Fibroblast of lung (primary cell): ENCODE data around the gene ZEB2. TPM values are rescaled to one million over a fixed set of nuclear protein-coding genes. Genes with fewer than 3 reads are reported as not detected.
A peak's percentile ranks its signal among the peaks of the same experiment; 100 is the strongest.

ENCODE experiments used
- DNase-seq, 2 donors: peaks; one replicate each; pipeline versions ENCODE4 v3.0.0 to v3.0.0-alpha.2; 2010; ENCODE audit warnings: low read depth in 2 of 2
- H2AFZ ChIP-seq: 2 replicates; pipeline ENCODE4 v1.5.1; 2012; ENCODE audit warnings: low read length, control low read depth, inconsistent platforms
- H3K27ac ChIP-seq: 2 replicates; pipeline ENCODE4 v1.5.1; 2011; ENCODE audit warnings: low read length, control low read depth; ENCODE audit not compliant: insufficient read depth
- H3K27me3 ChIP-seq: 2 replicates; pipeline ENCODE4 v1.5.1; 2011; ENCODE audit warnings: mild to moderate bottlenecking, low read length; ENCODE audit not compliant: control insufficient read depth, insufficient read depth
- H3K36me3 ChIP-seq: 2 replicates; pipeline ENCODE4 v1.5.1; 2011; ENCODE audit warnings: low read length; ENCODE audit not compliant: control insufficient read depth, insufficient read depth
- H3K4me1 ChIP-seq: 2 replicates; pipeline ENCODE4 v1.5.1; 2011; ENCODE audit warnings: low read length; ENCODE audit not compliant: control insufficient read depth, insufficient read depth; ENCODE audit errors: extremely low read depth
- H3K4me2 ChIP-seq: 2 replicates; pipeline ENCODE4 v1.5.1; 2011; ENCODE audit warnings: low read length, control low read depth; ENCODE audit not compliant: insufficient read depth; ENCODE audit errors: extremely low read depth
- H3K4me3 ChIP-seq, 4 experiments: fragments of 200-600 bp in 1 of 4; sonication (generic) in 1 of 4; replicated peaks in 1 of 4; 2 replicates each; pipeline ENCODE4 v1.5.1; 2011 to 2016; ENCODE audit warnings: low read length in 4 of 4, low read depth in 3 of 4, mild to moderate bottlenecking in 3 of 4, control low read depth in 2 of 4, inconsistent platforms in 1 of 4, mixed read lengths in 1 of 4; ENCODE audit not compliant: insufficient read depth in 1 of 4; ENCODE audit errors: control extremely low read depth in 1 of 4
- H3K79me2 ChIP-seq: 2 replicates; pipeline ENCODE4 v1.5.1; 2012; ENCODE audit warnings: mild to moderate bottlenecking, low read length, inconsistent platforms; ENCODE audit not compliant: control insufficient read depth, insufficient read depth
- H3K9ac ChIP-seq: 2 replicates; pipeline ENCODE4 v1.5.1; 2011; ENCODE audit warnings: mild to moderate bottlenecking, low read length, control low read depth; ENCODE audit not compliant: insufficient read depth
- H3K9me3 ChIP-seq: 2 replicates; pipeline ENCODE4 v1.5.1; 2012; ENCODE audit warnings: low read depth, low read length; ENCODE audit not compliant: control insufficient read depth, insufficient read depth
- H4K20me1 ChIP-seq: 2 replicates; pipeline ENCODE4 v1.5.1; 2011; ENCODE audit warnings: low read length; ENCODE audit not compliant: control insufficient read depth, insufficient read depth; ENCODE audit errors: extremely low read depth
- EZH2 ChIP-seq: IDR thresholded peaks from 2 replicates; pipeline ENCODE4 v1.5.1; 2012; ENCODE audit warnings: low read length, control low read depth, mild to moderate bottlenecking; ENCODE audit errors: missing control alignments
- polyA plus RNA-seq, 2 donors: library from polyadenylated mRNA; depleted of rRNA in 1 of 2; stranded (reverse) in 1 of 2; unstranded in 1 of 2; fragments of >200 nt; gene quantifications; 2 replicates each; pipeline ENCODE4 v1.2.1, GENCODE V29; 2011 to 2012; ENCODE audit warnings: missing spikeins in 1 of 2
- total RNA-seq: library from RNA; depleted of rRNA; stranded (reverse); fragments of >200 nt; gene quantifications from 2 replicates; pipeline ENCODE4 v1.2.1, GENCODE V29; 2014
- TF ChIP-seq, protein P1 (sequence below), 2 donors: IDR thresholded peaks in 1 of 2; conservative IDR thresholded peaks in 1 of 2; 1 replicate in 1 of 2; 2 replicates in 1 of 2; pipeline ENCODE4 v1.5.1; 2011 to 2012; ENCODE audit warnings: low read length in 2 of 2, control low read depth in 1 of 2, inconsistent platforms in 1 of 2, low read depth in 1 of 2, mild to moderate bottlenecking in 1 of 2

Gene ZEB2
- total and polyA plus RNA-seq, 2 donors (not counting 1 experiment from before 2014, with no cell fraction given): 91.0 to 130 TPM

- Histone ChIP-seq H4K20me1 (no peaks in the 10 kb centered on the region), H3K36me3 (peaks cover 3% of the 10 kb centered on the region)
These were observed 49.1 kb downstream of the ZEB2 start for GRCh38 chr2:144470816-144471215.

DNA sequence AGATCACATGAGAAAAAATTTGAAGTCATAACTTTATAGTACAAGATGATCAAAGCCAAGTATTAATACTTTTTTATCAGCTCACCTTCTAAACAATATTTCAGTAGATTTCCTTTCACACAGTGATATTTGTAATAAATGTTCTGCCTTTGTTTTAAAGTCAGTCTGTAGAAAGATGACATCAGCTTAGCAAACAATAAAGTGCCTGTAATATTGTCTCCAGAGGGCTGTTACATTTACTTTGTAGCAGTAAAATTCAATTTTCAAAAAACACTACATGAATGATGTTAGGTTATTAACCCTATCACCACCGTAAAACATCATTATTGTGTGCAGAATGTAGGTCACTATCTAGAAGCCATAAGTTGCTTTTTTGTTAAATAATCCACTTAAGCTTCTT lies 49.6 kb downstream of the ZEB2 start:
- Histone ChIP-seq H3K36me3 (peaks cover 3% of the 10 kb centered on the region), H2AFZ (no peak overlapping the region), H3K27me3 (no peaks in the 10 kb centered on the region), H3K4me1 (peaks cover 7% of the 10 kb centered on the region), H3K4me2 (no peak overlapping the region), H3K27ac (no peak overlapping the region), H3K9ac (no peak overlapping the region), H3K9me3 (no peaks in the 10 kb centered on the region), H3K4me3 (no peak overlapping the region), H4K20me1 (no peaks in the 10 kb centered on the region), H3K79me2 (peaks cover 72% of the 10 kb centered on the region)
- TF ChIP-seq, protein P1, sequence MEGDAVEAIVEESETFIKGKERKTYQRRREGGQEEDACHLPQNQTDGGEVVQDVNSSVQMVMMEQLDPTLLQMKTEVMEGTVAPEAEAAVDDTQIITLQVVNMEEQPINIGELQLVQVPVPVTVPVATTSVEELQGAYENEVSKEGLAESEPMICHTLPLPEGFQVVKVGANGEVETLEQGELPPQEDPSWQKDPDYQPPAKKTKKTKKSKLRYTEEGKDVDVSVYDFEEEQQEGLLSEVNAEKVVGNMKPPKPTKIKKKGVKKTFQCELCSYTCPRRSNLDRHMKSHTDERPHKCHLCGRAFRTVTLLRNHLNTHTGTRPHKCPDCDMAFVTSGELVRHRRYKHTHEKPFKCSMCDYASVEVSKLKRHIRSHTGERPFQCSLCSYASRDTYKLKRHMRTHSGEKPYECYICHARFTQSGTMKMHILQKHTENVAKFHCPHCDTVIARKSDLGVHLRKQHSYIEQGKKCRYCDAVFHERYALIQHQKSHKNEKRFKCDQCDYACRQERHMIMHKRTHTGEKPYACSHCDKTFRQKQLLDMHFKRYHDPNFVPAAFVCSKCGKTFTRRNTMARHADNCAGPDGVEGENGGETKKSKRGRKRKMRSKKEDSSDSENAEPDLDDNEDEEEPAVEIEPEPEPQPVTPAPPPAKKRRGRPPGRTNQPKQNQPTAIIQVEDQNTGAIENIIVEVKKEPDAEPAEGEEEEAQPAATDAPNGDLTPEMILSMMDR (conservative IDR thresholded peaks at IDR 0.05 in 1 of 2, IDR thresholded peaks at IDR 0.05 in 1 of 2; ENCODE audit: low read depth in 1 of 2, low read length in 2 of 2): no peak
- no peak for TF ChIP-seq EZH2
- no peak for DNase-seq

More at GRCh38 chr2:144470816-144471215, 49.1 kb downstream of the ZEB2 start:
- H3K4me1 ChIP-seq: peaks cover 7% of the 10 kb centered on the region
- no peak overlapping the region for H2AFZ ChIP-seq
- no peak overlapping the region for H3K9ac ChIP-seq
- no peak overlapping the region for H3K4me3 ChIP-seq
- peak overlapping the region; percentile 33 for H3K4me2 ChIP-seq
- H3K27ac ChIP-seq: no peak overlapping the region
- no peaks in the 10 kb centered on the region for H3K9me3 ChIP-seq
- peaks cover 72% of the 10 kb centered on the region for H3K79me2 ChIP-seq
- TF ChIP-seq EZH2: no peak
- TF ChIP-seq, protein P1 (conservative IDR thresholded peaks at IDR 0.05 in 1 of 2, IDR thresholded peaks at IDR 0.05 in 1 of 2; ENCODE audit: low read depth in 1 of 2, low read length in 2 of 2): no peak
- peak in 1 of 2 donors; percentile 47 for DNase-seq
- no peaks in the 10 kb centered on the region for H3K27me3 ChIP-seq

DNA sequence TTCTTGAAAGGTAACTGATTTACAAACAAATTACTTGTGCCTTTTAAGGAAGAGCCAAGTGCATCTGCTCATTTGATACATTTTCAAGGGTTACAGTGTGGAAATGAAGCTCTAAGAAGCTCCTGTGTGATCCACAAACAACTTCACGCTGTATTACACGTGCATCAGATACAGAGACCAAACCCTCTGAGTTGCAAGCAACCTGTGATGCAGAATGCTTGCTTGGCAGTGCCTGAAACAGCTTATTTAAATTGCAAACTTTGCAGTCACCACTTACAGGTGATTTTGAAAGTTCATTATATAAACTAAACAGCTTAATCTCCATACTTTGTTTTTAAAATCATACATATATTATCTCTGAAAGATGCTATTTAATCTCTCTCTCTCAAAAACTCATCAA lies 50.1 kb downstream of the ZEB2 start:
- Histone ChIP-seq H3K36me3 (peaks cover 3% of the 10 kb centered on the region), H3K4me2 (no peak overlapping the region), H3K4me3 (no peak overlapping the region), H3K27ac (no peak overlapping the region), H3K9ac (no peak overlapping the region), H3K9me3 (no peaks in the 10 kb centered on the region), H3K27me3 (no peaks in the 10 kb centered on the region), H2AFZ (no peak overlapping the region), H3K79me2 (peaks cover 73% of the 10 kb centered on the region), H3K4me1 (peaks cover 7% of the 10 kb centered on the region), H4K20me1 (no peaks in the 10 kb centered on the region)
- TF ChIP-seq, protein P1 (conservative IDR thresholded peaks at IDR 0.05 in 1 of 2, IDR thresholded peaks at IDR 0.05 in 1 of 2; ENCODE audit: low read depth in 1 of 2, low read length in 2 of 2): no peak
- TF ChIP-seq EZH2: no peak
- DNase-seq: no peak
